ENCODE results near the gene CHST15.

Gene CHST15

DNA sequence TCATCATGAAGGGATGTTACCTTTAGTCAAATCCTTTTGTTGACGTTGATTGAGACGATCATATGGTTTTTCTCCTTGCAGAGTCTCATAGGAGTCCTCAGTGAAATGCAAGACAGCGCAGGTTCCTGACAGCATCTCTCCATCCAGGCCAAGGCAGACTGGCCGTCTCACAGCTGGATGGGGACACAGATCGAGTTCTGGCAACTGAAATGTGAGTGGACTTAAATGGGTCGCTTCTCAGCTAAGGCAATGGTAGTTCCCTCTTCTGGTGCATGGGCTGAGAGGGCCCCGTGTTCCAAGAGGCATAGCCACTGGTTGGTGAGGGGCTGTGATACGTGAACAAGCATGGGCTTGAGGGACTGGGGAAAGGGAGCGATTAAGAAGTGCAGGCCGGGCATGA, 102.5 kb downstream of the CHST15 start:
- in situ Hi-C loops (cut with HindIII; ENCODE audit: low sequenced_read_pairs) = no loop called here
- TF ChIP-seq, protein P1, sequence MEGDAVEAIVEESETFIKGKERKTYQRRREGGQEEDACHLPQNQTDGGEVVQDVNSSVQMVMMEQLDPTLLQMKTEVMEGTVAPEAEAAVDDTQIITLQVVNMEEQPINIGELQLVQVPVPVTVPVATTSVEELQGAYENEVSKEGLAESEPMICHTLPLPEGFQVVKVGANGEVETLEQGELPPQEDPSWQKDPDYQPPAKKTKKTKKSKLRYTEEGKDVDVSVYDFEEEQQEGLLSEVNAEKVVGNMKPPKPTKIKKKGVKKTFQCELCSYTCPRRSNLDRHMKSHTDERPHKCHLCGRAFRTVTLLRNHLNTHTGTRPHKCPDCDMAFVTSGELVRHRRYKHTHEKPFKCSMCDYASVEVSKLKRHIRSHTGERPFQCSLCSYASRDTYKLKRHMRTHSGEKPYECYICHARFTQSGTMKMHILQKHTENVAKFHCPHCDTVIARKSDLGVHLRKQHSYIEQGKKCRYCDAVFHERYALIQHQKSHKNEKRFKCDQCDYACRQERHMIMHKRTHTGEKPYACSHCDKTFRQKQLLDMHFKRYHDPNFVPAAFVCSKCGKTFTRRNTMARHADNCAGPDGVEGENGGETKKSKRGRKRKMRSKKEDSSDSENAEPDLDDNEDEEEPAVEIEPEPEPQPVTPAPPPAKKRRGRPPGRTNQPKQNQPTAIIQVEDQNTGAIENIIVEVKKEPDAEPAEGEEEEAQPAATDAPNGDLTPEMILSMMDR (IDR thresholded peaks at IDR 0.05; ENCODE audit: low read depth, low read length) = no peak
- H3K4me3 ChIP-seq (ENCODE audit: low read depth, low read length) = no peak overlapping the region
- DNase-seq (ENCODE audit: low read depth, low spot score) = no peak

DNA sequence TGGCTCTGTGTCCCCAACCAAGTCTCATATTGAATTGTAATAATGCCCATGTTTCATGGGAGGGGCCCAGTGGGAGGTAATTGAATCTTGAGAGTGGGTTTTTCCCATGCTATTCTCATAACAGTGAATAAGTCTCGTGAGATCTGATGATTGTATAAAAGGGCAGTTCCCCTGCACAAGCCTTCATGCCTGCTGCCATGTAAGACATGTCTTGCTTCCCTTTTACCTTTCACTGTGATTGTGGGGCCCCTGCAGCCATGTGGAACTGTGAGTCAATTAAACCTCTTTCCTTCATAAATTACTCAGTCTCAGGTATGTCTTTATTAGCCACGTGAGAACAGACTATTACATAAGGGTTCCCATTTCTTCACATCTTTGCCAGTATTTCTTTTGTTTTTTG, 104.7 kb downstream of the CHST15 start:
- in situ Hi-C loops (cut with HindIII; ENCODE audit: low sequenced_read_pairs) = no loop called here
- TF ChIP-seq, protein P1 (IDR thresholded peaks at IDR 0.05; ENCODE audit: low read depth, low read length) = no peak
- DNase-seq (ENCODE audit: low read depth, low spot score) = no peak
- H3K4me3 ChIP-seq (ENCODE audit: low read depth, low read length) = no peak overlapping the region

DNA sequence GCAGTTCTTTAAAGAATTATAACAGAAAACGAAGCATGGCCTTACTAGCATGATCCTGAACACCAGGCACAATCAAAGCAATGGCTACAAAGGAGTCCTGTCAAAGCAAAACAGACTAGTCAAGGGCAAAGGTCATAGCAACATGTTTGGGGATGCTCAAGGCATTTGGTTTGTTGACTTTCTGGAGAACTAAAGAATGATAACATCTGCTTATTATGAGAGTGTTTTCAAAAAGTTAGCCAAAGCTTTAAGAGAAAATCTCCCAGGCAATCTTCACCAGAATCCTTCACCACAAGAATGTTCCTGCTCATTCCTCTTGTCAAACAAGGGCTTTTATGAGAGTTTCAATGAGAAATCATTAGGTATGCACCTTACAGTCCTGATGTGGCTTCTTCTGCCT, 106.7 kb downstream of the CHST15 start:
- TF ChIP-seq, protein P1 (IDR thresholded peaks at IDR 0.05; ENCODE audit: low read depth, low read length) = no peak
- H3K4me3 ChIP-seq (ENCODE audit: low read depth, low read length) = no peak overlapping the region
- in situ Hi-C loops (cut with HindIII; ENCODE audit: low sequenced_read_pairs) = no loop called here
- DNase-seq (ENCODE audit: low read depth, low spot score) = no peak

DNA sequence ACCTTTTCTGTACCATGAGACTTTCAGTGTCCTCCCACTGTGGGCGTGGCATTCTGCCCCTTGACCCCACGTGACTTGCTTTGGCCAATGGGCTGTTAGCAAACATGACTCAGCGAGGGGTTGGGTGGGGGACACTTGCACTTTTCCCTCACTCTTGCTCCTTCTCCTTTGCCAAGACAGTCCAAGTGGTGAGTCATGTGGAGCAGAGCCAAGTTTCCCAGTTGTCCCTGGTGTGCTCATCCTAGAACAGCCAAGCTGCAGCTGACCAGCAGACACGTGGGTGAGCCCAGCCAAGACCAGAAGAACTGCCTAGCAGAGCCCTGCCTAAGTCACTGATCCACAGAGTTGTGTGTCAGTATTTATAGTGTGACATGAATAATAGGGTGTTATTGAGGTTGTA, 119.0 kb downstream of the CHST15 start:
- in situ Hi-C loops (cut with HindIII; ENCODE audit: low sequenced_read_pairs) = no loop called here
- TF ChIP-seq, protein P1 (IDR thresholded peaks at IDR 0.05; ENCODE audit: low read depth, low read length) = no peak
- no peak overlapping the region for H3K4me3 ChIP-seq (ENCODE audit: low read depth, low read length)
- peak; percentile 39 for DNase-seq (ENCODE audit: low read depth, low spot score)

DNA sequence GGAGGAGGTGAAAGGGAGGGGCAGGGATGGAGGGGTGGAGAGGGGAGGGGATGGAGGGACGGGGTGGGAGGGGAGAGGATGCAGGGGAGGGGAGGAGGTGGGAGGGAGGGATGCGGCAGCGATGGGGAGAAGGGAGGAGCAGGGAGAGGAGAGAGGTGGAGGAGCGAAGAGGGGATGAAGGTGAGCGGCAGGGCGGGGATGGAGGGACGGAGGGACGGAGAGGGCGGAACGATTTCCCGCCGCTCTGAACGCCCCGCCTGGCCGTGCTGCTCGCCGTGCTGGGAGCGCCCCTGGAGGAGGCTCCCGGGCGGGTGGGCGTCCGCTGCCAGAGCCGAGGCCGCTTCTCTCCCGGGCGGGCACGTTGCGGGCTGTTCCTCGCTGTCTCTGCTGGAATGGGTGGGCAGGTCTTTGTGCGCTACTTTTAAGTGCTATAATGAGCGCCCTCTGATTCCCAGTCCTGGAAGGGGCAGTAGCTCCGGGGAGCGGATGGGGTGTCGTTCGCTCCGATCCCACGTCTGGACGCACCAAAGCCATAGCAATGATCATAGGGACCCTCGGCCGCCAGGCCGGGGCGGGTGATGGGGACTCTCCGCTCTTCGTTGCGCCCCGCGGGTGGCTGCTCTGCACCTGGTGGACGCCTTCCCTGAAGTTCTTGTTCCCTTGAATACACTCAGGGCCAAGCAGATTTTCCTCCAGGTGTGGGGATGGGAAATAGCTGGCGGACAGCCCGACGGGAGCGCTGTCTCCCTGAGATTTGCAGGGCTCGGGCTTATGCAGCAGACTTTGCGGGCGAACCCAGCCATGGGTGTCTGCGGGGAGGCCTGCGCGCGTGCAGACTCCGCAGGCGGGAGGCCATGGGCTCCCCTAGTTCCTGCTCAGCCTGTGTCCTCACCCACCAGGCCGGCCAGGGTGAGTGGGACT, 120.7 kb downstream of the CHST15 start:
- no peak overlapping the region for H3K4me3 ChIP-seq (ENCODE audit: low read depth, low read length)
- TF ChIP-seq, protein P1 (IDR thresholded peaks at IDR 0.05; ENCODE audit: low read depth, low read length) = no peak
- DNase-seq (ENCODE audit: low read depth, low spot score) = no peak
- in situ Hi-C loops (cut with HindIII; ENCODE audit: low sequenced_read_pairs) = no loop called here

DNA sequence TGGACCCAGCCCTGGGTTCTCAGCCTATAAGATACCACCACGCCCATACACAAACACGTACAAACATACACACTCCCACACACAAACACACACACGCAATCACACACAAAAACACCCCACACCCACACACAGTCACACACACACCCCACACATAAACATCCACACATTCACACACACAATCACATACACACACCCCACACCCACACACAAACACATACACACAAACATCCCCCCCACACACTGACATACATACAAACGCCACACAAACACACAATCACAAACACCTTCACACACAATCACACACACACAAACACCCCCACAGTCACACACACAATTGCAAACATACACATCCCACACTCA, 122.5 kb downstream of the CHST15 start:
- in situ Hi-C loops (cut with HindIII; ENCODE audit: low sequenced_read_pairs) = no loop called here
- H3K4me3 ChIP-seq (ENCODE audit: low read depth, low read length) = no peak overlapping the region
- TF ChIP-seq, protein P1 (IDR thresholded peaks at IDR 0.05; ENCODE audit: low read depth, low read length) = no peak
- DNase-seq (ENCODE audit: low read depth, low spot score) = no peak

Measured in astrocyte of the spinal cord (primary cell).